Measurements from ENCODE around the gene HYAL1. TPM values are rescaled to one million over a fixed set of nuclear protein-coding genes. Genes with fewer than 3 reads are reported as not detected.
A peak's percentile ranks its signal among the peaks of the same experiment; 100 is the strongest.

The HYAL1 gene, protein sequence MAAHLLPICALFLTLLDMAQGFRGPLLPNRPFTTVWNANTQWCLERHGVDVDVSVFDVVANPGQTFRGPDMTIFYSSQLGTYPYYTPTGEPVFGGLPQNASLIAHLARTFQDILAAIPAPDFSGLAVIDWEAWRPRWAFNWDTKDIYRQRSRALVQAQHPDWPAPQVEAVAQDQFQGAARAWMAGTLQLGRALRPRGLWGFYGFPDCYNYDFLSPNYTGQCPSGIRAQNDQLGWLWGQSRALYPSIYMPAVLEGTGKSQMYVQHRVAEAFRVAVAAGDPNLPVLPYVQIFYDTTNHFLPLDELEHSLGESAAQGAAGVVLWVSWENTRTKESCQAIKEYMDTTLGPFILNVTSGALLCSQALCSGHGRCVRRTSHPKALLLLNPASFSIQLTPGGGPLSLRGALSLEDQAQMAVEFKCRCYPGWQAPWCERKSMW
- 11.2 TPM for total RNA-seq
- long read RNA-seq, transcript HYAL1-201 (3 exons, 2,517 nt) = major isoform, 8 of 12 reads
- long read RNA-seq, partial matches to known transcripts = 2 of 12 reads
- long read RNA-seq, other reads (novel, unspliced or antisense) = 1 of 12 reads

DNA sequence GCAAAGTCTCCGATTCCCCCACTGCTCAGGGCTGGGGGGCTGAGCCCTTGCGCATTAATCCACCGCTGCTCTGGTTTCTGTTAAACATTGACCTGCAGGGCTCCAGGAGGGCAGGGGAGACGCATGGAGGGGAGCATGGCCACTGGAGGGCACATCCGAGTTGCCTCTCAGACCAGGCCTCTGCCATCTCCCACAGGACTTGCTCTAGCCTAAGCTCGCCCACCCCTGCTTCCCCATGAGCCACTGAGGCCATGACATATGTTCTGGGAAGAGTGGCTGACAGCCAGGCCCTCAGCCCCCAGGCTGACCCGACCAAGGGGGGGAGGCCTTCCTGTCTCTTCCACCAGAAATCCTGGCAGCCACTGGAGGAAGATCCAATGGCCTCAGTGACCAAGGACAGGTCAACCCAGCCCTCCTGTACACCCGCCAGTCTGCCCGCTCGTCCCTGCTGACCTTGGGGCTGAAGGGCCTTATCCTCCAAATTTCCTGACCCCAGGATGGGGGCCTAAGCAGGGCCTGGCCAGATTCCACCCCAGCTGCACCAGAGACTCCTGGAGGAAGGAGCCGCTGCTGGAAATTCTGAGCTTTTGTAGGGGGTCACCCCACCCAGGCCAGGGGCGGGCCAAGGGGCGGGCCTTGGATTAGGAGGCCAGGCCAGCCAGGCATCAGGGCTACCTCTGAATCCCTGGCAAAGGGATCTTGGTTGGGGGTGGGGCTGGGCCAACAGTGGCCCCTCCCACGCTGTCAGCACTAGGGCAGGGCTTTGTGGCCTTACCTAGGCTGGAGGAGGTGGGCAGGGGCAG, at the start of gene HYAL1:
HYAL1 (minus strand) TSS at position 562 of the 803 bp plus-strand sequence. CDS start 618 bp downstream, outside the sequence.
- no peak for DNase-seq (ENCODE audit: low spot score)

- DNase-seq (ENCODE audit: low spot score) = no peak
Observed at GRCh38 chr3:50352781-50353180, 49.4 kb upstream of the HYAL1 start.

- DNase-seq (ENCODE audit: low spot score) = no peak
Observed at GRCh38 chr3:50351323-50351697, 47.9 kb upstream of the HYAL1 start.

DNA sequence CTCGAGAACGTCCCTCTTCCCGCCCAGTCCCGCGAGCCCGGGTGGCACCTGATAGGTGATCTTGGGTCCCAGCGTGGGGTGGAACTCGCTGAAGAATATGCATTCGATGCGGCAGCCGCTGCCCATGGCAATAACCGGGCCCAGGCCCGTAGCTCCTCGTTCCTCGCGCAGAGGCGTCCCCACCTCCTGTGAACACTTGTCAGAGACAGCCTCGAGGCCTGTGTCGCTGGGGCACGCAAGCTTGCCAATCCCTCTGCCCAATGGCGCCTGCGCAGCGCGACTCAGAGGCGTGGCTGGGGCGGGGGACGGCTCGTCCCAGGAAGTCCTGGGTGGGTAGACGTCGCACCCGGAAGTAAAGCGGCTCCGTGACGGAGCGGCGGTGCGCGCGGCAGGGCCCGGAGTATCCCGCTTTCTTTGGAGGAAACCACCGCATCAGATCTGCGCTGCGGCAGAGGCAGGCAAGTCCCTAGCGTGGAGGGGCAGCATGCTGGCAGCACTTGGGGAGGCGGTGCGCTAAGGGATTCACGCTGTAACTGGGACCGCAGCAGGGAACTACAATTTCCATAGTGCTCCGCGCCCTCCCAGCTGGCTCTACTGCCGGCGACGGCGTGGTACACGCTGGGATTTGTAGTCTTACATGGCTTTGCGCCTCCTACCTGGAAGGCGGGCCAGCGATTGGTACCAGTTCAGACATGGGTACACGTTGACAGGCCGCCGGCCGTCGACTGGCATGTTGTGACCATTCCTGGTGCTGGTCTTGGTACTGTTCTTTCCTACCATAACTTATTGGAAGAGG, 47.4 kb upstream of the HYAL1 start, which contains the start of the genes CYB561D2 and NPRL2:
CYB561D2 (plus strand) TSS at position 336 of the 796 bp plus-strand sequence. CDS start 572 bp downstream, outside the sequence.
NPRL2 (minus strand) TSS at position 249 of the 796 bp plus-strand sequence; CDS start at position 126, 123 bp downstream.
- peak; percentile 99 for DNase-seq (ENCODE audit: low spot score)

GRCh38 chr3:50350213-50350526, 46.8 kb upstream of the HYAL1 start:
- DNase-seq (ENCODE audit: low spot score) = no peak

DNA sequence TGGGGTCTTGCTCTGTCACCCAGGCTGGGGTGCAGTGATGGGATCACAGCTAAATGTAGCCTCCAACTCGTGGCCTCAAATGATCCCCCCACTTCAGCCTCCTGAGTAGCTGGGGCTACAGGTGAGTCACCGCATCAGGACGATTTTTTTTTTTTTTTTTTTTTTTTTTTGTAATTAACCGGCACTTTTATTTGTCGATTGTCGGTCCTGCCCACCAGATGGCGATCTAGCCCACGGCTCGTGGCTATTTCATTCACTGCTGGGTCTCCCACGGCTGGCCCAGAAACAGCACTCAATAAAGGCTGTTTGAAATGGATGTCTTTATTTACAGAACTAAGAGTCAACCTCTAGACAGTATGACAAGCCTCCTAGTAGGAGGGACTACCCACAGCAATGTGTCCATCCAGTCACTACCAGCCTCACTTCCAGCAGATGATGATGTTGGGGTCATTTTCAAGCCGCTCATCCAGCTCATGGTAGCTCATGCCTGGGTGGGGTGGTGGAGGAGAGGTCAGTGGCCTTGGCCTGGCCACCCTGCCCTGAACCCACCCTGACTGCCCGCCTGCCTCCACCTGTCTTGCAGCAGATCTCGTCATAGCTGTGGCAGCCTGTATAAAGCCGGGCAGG, 43.9 kb upstream of the HYAL1 start:
- no peak for DNase-seq (ENCODE audit: low spot score)

DNA sequence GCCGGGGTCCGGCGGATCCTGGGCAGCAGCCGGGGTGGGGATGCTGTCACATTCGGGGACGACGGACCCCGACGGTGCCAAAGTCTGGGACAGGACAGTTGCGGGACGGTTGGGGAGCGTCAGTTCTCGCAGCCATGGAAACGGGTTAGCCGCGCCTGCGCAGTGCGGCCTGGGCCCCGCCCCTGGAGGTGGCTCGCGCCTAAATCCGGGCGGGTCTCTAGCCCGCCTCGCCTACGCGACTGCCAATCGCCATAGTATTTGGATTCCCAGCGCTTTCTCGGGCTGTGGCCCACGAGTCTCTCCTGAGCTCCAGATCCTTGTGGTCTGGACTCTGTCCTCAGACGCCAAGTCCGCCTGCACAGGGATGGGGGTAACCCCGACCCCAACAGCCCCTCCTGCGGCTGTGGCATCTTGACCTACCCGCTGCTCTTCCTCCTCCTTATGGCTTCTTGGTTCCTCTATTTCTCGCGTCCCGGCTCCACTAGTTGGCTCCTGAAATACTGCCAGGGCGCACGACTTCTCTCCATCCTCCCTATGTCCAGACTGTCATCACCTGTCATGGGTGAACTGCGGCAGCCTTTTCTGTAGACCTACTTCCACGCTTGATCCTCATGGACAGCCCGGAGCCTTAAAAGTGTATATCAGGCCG, 42.3 kb upstream of the HYAL1 start, which contains the start of gene ZMYND10:
ZMYND10 (minus strand) TSS at position 147 of the 649 bp plus-strand sequence. CDS start 153 bp downstream, outside the sequence.
- no peak for DNase-seq (ENCODE audit: low spot score)

DNA sequence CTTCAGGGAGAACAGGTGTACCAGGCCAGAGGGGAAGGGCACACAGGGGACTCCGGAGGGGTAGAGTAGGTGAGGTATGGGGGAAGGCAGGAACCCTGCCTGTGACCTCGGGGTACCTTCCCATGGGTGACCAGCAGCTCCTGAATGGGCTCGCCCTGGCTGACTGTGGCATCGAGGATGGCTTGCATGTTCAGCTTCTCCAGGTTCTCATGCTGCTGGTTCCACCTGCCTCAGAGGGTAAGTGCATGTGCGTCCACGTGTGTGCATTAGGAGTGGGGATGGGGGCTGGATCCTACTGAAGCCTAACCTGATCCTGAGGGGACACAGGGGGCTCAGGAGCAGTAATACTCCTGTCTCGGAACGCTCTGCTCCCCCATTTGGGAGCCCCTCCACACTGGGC, 41.6 kb upstream of the HYAL1 start:
- no peak for DNase-seq (ENCODE audit: low spot score)

DNA sequence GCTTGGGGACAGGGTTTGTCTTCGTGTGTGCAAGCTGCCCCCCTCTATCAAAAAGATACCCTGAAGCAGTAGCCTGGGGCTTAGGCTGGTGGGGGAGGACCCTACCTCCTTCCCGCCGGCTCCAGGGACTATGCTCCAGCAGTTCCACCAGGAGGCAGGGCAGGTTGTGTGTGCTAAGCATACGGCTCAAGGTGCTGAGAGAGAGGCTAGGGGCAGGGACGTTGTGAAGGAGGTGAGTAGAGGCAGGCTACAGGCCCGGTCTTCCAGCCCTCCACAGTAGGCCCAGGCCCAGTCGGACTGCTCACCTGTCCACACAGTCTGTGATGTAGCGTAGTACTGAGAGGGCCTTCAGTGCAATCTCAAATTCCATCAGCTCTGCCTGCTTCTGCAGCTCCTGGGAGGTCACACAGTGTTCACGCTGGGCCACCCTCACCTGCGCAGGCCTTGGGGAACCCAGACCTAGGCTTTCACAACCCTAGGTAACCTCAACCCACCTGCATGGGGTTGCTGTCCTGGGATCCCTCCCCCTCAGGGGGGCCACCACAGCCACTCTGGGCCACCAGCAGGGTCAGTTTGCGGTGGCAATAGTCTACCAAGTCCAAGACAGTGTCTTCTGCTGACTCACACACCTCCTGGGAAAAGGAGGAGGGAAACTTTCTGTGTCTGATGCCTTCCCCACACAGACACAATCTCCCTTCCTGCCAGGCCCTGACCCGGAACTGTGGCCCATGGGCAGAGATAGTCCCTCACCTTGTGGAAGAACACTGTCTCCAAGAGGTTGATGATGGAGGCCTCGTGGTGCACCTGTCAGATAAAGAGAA, 39.6 kb upstream of the HYAL1 start:
- DNase-seq (ENCODE audit: low spot score) = no peak

DNA sequence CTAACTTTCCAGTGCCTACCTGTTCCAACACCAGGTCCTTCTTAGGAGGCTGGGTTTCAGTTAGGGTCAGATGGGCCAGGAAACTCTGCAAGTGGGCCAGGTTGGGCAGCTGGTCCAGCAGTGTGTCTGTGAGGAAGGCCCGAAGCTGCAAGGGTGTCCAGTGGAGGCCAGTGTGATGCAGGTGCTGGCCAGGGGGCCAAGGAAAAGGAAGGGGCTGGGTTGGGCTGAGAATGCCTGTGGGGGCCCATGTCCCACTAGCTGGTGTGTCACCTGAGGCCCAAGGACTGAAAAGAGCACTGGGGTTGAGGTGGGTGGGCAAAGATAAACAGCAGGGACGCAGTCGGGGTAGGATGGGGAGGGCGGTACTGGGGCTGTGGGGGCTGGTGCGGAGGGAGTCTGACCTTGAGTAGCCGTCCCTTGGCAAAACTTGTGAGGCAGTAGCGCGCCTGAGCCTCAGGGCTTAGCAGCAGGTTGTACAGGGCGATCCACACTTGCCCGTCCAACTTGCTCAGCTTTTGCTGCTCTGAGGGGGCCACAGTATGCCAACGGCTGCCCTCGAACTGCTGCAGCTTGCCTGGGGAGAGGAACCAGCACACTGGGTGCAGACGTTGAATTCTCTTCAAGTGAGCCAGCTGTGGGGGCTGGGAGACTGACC, 38.7 kb upstream of the HYAL1 start:
- no peak for DNase-seq (ENCODE audit: low spot score)

GRCh38 chr3:50341537-50341936, 38.2 kb upstream of the HYAL1 start:
- DNase-seq (ENCODE audit: low spot score) = no peak

DNA sequence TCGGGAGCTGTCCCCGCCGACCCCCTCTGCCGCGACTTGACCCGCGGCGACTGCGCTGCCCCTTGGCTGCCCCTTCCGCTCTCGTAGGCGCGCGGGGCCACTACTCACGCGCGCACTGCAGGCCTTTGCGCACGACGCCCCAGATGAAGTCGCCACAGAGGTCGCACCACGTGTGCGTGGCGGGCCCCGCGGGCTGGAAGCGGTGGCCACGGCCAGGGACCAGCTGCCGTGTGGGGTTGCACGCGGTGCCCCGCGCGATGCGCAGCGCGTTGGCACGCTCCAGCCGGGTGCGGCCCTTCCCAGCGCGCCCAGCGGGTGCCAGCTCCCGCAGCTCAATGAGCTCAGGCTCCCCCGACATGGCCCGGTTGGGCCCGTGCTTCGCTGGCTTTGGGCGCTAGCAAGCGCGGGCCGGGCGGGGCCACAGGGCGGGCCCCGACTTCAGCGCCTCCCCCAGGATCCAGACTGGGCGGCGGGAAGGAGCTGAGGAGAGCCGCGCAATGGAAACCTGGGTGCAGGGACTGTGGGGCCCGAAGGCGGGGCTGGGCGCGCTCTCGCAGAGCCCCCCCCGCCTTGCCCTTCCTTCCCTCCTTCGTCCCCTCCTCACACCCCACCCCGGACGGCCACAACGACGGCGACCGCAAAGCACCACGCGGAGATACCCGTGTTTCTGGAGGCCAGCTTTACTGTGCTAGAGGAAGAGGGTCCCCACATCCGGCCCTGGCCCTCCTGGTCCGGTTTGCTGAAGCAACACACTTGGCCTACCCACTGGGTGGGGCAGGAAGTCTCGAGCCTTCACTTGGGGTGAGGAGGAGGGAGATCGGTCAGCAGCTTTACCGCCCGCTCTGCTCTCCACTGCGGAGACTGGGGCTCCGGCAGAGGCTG, 37.3 kb upstream of the HYAL1 start, which contains the start of gene RASSF1:
RASSF1 (minus strand) TSS at position 389 of the 882 bp plus-strand sequence; CDS start at position 358, 31 bp downstream.
- peak; percentile 94 for DNase-seq (ENCODE audit: low spot score)

DNA sequence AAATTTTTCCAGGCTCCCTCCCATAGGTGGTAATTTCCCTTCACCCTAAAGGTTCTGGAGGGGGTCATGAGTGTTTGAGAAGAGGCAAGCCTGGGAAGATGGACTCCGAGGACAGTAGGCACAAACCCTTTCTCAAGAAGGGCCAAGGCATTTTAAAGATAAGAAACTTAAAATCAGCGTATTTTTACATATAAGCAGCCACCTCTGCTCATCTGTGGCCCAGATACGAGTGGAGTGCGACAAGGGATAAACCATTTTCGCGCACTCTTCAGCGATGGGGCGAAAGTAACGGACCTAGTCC, 36.7 kb upstream of the HYAL1 start:
- DNase-seq (ENCODE audit: low spot score) = no peak

DNA sequence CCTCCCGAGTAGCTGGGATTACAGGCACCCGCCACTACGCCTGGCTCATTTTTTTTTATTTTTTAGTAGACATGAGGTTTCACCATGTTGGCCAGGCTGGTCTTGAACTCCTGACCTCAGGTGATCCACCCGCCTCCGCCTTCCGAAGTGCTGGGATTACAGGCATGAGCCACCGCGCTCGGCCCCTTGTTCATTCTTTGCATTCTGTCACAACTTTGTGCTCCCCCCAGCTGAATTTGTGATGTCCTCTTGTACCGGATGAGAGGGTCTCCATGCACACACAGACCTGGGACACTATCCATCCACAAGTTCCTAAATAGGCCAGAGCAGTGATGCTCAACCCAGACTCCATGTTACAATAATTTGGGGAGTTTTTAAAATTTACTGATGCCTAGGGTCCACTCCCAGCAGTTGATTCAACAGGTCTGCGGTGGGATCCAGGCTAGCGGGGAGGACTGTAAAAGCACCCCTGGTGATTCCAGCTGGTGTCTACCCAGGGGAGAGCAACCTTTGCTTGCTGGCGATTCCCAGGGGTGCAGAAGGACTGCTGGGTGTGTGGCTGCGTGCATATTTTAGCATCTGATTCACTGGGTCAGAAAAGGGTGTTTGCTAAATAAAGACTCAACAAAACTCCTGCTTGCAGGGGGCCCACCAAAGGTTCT, 36.2 kb upstream of the HYAL1 start:
- no peak for DNase-seq (ENCODE audit: low spot score)

DNA sequence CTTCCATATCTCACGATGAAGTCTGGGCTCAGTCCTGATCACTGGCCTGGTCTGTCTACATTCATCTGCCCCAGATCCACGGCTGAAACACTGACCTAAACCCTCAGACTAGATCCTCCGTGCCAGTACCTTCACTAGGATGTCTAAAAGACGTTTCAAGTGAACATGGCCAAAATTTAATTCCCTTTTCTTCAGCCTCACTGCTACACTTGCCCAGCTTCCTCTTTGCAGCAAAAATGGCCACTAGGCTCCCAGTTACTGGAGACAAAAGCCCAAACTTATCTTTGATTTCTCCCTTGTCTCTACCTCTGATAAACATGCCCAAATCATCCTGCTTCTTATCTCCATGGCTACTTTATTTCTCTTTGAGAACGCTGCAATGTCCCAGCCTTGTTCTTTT, 35.6 kb upstream of the HYAL1 start:
- DNase-seq (ENCODE audit: low spot score) = no peak

DNA sequence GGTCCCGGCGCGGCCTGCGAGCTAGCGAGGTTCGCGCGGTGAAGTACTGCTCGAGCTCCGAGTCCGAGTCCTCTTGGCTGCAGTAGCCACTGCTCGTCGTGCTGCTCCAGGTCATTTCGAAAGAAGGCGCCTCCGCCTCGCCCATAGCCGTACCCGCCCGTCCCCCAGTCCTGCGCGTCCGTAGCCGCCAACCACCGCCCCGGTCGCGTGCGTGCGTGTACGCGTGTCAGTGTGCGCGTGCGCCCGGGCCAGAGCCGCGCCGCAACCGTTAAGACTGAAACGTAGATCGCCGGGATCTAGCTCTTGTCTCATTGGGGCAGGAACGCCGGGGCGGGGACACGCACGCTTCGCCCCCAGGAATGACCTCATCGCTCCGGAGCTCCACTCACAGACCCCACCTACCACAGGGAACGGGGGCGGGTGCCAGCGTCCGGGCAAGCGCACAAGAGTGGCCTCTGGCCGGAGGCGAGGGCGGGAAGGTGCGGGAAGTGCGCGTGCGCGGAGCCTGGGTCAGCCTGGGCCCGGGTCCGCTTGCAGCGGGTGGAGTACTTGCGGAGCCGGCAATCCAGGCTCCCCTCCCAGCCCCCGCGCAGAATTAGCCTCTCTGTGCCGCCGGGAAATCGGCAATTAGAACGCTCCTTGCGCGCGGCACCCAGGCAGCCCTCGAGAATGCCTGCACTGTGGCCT, 33.9 kb upstream of the HYAL1 start:
- DNase-seq (ENCODE audit: low spot score) = peak; percentile 99

All from mesenteric fat pad (tissue), 1 donor.